Measurements from ENCODE around the gene EDRF1.

Gene EDRF1

DNA sequence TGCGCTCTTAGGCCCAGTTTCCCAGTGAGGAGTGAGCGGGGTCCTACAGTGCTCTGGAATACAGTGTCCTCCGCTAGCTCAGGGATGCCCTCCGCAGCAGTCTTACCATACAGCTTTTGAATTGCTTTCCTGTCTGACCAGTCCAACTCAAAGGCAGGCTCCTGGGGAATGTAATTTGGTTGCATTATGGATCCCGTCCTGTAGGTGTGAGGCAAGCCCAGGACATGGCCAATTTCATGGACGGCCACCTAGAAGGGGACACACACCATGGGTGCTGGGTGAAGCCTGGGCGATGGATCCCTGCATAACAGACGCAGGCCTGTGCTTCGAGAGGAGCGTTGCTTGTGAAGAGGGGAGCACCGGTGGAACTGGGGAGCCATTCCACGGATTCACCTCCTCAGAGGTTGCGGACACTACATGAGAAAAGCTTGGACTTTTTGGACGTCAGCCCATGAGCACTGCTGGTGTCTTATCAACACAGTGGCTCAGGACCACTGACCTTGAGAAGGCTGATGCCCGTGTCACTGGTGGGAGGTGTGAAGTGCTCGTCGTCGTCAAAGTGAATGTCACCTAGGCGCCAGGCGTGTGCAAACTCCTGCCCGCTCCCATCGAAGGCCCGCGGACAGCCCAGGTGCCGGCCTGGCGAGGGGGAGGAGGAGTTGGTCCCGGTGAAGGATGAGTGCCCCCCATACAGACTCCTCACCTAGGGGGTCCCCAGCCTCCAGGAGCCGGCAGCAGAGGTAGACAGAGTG is 52.8 kb downstream of the EDRF1 start:
- no peak for DNase-seq (ENCODE audit: insufficient read length, low spot score)
- FAIRE-seq: no peak
- TF ChIP-seq POLR2A (IDR thresholded peaks at IDR 0.05; ENCODE audit: low read depth, low read length): no peak
- no peak for TF ChIP-seq SPI1 (IDR thresholded peaks at IDR 0.05; ENCODE audit: low read depth, low read length)
- no peak for TF ChIP-seq POU2F2 (IDR thresholded peaks at IDR 0.05; ENCODE audit: low read depth, low read length)
- TF ChIP-seq TAF1 (IDR thresholded peaks at IDR 0.05; ENCODE audit: low read depth, low read length): no peak
- TF ChIP-seq PAX5 (IDR thresholded peaks at IDR 0.05; ENCODE audit: insufficient read depth, low read length, severe bottlenecking): no peak
- TF ChIP-seq POLR2AphosphoS5 (IDR thresholded peaks at IDR 0.05; ENCODE audit: low read depth, low read length): no peak

DNA sequence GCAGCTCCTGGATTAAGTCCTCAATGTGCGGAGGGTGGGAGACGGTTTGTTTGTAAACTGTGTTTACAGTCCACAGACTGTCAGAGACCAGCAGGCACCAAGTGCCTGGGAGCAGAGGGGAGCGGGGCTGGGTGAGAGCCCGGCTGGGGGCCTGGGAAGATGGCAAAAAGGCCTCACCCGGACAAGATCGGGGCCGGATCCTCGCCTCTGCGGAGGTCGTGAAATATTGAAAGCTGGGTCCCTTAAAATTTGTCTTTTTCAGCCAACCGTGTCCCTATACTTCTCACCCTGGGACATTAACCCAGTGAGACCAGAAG is 53.3 kb downstream of the EDRF1 start:
- DNase-seq (ENCODE audit: insufficient read length, low spot score) (no peak), FAIRE-seq (no peak)
- TF ChIP-seq POLR2A (IDR thresholded peaks at IDR 0.05; ENCODE audit: low read depth, low read length) (no peak), POU2F2 (IDR thresholded peaks at IDR 0.05; ENCODE audit: low read depth, low read length) (no peak), TAF1 (IDR thresholded peaks at IDR 0.05; ENCODE audit: low read depth, low read length) (no peak), POLR2AphosphoS5 (IDR thresholded peaks at IDR 0.05; ENCODE audit: low read depth, low read length) (no peak), PAX5 (IDR thresholded peaks at IDR 0.05; ENCODE audit: insufficient read depth, low read length, severe bottlenecking) (no peak), SPI1 (IDR thresholded peaks at IDR 0.05; ENCODE audit: low read depth, low read length) (no peak)

- no peak for TF ChIP-seq POLR2A (IDR thresholded peaks at IDR 0.05; ENCODE audit: low read depth, low read length)
- TF ChIP-seq PAX5 (IDR thresholded peaks at IDR 0.05; ENCODE audit: insufficient read depth, low read length, severe bottlenecking): no peak
- FAIRE-seq (no peak), DNase-seq (ENCODE audit: insufficient read length, low spot score) (no peak)
Measured at GRCh38 chr10:125773687-125774543, 54.4 kb downstream of the EDRF1 start.

DNA sequence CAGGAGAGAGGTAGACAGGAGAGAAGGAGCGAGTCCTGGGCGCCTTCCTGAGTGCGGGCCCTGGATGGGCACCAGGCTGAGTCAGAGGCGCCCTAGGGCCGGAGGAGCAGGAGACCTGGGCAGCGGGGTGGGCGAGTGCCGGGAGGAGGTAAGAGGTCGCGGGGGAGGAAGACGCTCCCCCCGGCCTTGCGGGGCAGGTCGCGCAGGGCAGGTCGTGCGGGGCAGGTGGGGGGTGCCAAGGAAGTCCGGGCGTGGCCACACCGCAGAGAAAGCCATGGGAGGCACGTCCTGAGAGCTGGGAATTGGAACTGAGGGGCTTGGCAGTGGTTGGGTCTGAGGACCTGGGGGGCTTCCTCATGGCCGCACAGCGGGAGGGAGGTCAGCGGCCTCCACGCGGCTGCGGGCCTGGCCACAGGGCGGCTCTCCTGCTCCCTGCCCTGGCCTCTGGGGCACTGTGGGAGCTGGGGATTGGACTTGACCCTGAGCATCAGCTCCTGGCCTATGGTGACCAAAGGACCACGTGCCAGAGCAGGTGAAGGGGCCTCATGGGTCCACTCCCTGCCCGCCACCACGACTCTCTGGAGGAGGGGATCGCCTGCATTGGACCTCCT is 55.2 kb downstream of the EDRF1 start:
- TF ChIP-seq POU2F2 (IDR thresholded peaks at IDR 0.05; ENCODE audit: low read depth, low read length): no peak
- no peak for TF ChIP-seq POLR2AphosphoS5 (IDR thresholded peaks at IDR 0.05; ENCODE audit: low read depth, low read length)
- TF ChIP-seq SPI1 (IDR thresholded peaks at IDR 0.05; ENCODE audit: low read depth, low read length): no peak
- DNase-seq (ENCODE audit: insufficient read length, low spot score) (no peak), FAIRE-seq (no peak)

DNA sequence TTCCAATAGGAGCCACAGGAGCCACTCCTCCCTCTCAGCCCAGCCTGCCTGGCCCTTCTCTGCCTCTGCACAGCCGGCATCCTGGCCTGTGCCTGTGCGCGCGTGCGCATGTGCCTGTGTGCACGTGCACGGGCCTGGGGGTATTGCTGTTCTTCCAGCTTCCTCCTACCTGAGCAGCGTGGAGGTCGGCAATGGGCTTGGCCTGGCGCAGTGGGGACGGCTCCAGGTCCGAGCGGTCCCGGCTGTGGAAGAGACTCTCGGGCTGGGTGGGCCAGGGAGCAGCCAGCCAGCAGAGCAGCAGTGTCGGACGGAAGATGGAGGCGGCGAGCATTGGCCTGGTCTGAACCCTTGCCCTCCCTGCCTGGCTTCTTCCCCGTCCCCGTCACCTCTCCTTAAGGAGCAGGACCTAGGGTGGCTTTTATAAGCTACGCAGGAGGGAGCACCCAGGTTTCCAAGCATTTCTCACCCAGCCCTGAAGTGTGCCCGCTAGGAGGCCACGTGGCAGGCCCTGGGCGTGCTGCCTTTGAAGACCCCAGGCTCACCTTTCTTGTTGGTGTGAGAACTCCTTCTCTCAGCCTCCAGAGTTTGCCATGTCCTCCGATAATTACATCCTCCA is 56.1 kb downstream of the EDRF1 start, which contains the start of gene MMP21:
Gene MMP21, minus strand, starts transcription at position 331 of the 616 bp plus-strand sequence. Its CDS starts 0 bp downstream, at position 331.
- no peak for TF ChIP-seq PAX5 (IDR thresholded peaks at IDR 0.05; ENCODE audit: insufficient read depth, low read length, severe bottlenecking)
- no peak for TF ChIP-seq TAF1 (IDR thresholded peaks at IDR 0.05; ENCODE audit: low read depth, low read length)
- TF ChIP-seq SPI1 (IDR thresholded peaks at IDR 0.05; ENCODE audit: low read depth, low read length): no peak
- no peak for TF ChIP-seq POLR2AphosphoS5 (IDR thresholded peaks at IDR 0.05; ENCODE audit: low read depth, low read length)
- TF ChIP-seq POU2F2 (IDR thresholded peaks at IDR 0.05; ENCODE audit: low read depth, low read length): no peak
- no peak for TF ChIP-seq POLR2A (IDR thresholded peaks at IDR 0.05; ENCODE audit: low read depth, low read length)
- DNase-seq (ENCODE audit: insufficient read length, low spot score) (no peak), FAIRE-seq (no peak)

DNA sequence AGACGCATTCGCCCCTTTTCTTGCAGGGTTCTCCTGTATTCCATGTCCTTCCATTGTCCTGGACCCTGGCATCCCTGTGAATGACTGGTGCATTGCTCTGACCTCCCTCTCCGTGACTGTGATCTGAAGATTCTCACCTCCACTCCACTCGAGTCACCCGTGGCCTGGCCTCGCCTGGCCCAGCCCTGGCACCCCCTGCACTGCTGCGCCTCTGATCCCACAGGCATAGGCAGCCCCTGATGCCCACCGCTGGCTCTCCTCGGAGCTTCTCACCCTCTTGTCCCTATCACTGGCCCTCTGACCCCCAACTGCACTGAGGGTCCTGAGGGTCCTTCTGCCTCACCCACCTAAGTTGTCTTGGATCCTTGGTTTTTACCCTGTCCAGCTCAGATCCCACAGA is 58.3 kb downstream of the EDRF1 start:
- FAIRE-seq (no peak), DNase-seq (ENCODE audit: insufficient read length, low spot score) (no peak)
- no peak for TF ChIP-seq POU2F2 (IDR thresholded peaks at IDR 0.05; ENCODE audit: low read depth, low read length)
- no peak for TF ChIP-seq PAX5 (IDR thresholded peaks at IDR 0.05; ENCODE audit: insufficient read depth, low read length, severe bottlenecking)
- no peak for TF ChIP-seq SPI1 (IDR thresholded peaks at IDR 0.05; ENCODE audit: low read depth, low read length)
- no peak for TF ChIP-seq POLR2AphosphoS5 (IDR thresholded peaks at IDR 0.05; ENCODE audit: low read depth, low read length)
- no peak for TF ChIP-seq TAF1 (IDR thresholded peaks at IDR 0.05; ENCODE audit: low read depth, low read length)
- TF ChIP-seq POLR2A (IDR thresholded peaks at IDR 0.05; ENCODE audit: low read depth, low read length): no peak

DNA sequence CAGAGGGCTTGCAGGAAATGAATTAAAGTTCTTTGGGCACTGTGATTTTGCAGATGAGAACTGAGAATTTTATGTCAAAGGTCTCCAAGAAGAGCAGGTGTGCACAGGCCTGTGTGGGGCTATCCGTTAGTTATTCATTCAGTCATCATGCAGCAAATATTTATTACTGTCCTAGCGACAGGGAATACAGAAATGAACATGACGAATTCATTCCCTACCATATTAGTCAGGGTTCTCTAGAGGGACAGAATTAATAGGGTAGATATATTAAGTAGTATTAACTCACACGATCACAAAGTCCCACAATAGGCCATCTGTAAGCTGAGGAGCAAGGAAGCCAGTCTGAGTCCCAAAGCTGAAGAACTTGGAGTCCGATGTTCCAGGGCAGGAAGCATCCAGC is 59.0 kb downstream of the EDRF1 start:
- FAIRE-seq (no peak), DNase-seq (ENCODE audit: insufficient read length, low spot score) (no peak)
- TF ChIP-seq POLR2A (IDR thresholded peaks at IDR 0.05; ENCODE audit: low read depth, low read length): no peak
- no peak for TF ChIP-seq POLR2AphosphoS5 (IDR thresholded peaks at IDR 0.05; ENCODE audit: low read depth, low read length)
- TF ChIP-seq TAF1 (IDR thresholded peaks at IDR 0.05; ENCODE audit: low read depth, low read length): no peak
- TF ChIP-seq POU2F2 (IDR thresholded peaks at IDR 0.05; ENCODE audit: low read depth, low read length): no peak
- no peak for TF ChIP-seq PAX5 (IDR thresholded peaks at IDR 0.05; ENCODE audit: insufficient read depth, low read length, severe bottlenecking)
- TF ChIP-seq SPI1 (IDR thresholded peaks at IDR 0.05; ENCODE audit: low read depth, low read length): no peak

DNA sequence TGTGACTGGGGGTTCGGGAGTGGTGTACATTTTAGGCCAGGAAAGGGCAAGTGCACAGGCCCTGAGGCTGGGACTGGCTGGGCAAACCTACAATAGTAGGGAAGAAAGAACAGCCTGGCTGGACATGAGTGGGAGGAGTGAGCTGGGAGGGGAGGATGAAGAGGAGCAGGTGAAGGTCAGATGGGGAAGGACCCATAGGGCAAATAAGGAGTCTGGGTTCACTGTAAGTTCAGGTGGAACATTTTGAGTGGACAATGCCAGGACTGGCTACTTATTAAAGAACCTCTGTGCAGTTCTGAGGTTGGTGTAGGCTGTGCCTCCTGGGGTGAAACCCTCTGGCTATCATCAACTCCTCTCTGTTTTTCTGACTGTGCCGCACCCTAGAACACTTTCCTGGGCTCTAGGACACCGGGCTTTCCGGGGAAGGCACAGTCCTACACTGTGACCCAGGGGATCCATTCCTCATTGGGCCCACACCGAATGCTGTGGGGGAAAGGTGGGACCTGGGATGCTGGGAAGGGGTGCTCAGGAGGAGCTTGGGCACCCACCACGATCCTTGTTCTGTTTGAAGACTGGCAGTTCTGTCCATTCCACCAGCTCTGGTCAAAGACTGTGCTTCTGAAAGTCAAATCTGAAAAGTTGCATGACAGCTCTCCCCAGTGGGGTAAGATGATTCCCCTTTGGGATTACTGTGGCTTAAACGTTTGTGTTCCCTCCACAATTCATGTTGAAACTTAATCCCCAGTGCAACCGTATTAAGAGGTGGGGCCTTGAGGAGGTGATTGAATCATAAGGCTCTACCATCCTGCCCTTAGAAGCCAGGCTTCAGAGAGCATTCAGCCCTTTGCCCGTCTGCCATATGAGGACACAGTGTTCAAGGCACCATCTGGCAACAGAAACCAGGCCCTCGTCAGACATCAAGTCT is 60.2 kb downstream of the EDRF1 start:
- no peak for DNase-seq (ENCODE audit: insufficient read length, low spot score)
- no peak for FAIRE-seq
- no peak for TF ChIP-seq POLR2A (IDR thresholded peaks at IDR 0.05; ENCODE audit: low read depth, low read length)
- no peak for TF ChIP-seq TAF1 (IDR thresholded peaks at IDR 0.05; ENCODE audit: low read depth, low read length)
- no peak for TF ChIP-seq POLR2AphosphoS5 (IDR thresholded peaks at IDR 0.05; ENCODE audit: low read depth, low read length)
- TF ChIP-seq PAX5 (IDR thresholded peaks at IDR 0.05; ENCODE audit: insufficient read depth, low read length, severe bottlenecking): no peak
- TF ChIP-seq SPI1 (IDR thresholded peaks at IDR 0.05; ENCODE audit: low read depth, low read length): no peak
- no peak for TF ChIP-seq POU2F2 (IDR thresholded peaks at IDR 0.05; ENCODE audit: low read depth, low read length)
